AG10803 (cell line): ENCODE results near the gene ING3.

Experiments used
- DNase-seq: peaks from one replicate; pipeline ENCODE4 v3.0.0; 2010; ENCODE audit warnings: low read depth
- H3K4me3 ChIP-seq: 2 replicates; pipeline ENCODE4 v1.5.1; 2011; ENCODE audit warnings: mild to moderate bottlenecking, low read length, control low read depth
- CTCF ChIP-seq: conservative IDR thresholded peaks from 2 replicates; pipeline ENCODE4 v1.5.1; 2011; ENCODE audit warnings: mild to moderate bottlenecking, low read length, control low read depth, inconsistent platforms

ING3 gene

GRCh38 chr7:120992965-120993494 is 42.5 kb downstream of the ING3 start:
- no peak for TF ChIP-seq CTCF
- H3K4me3 ChIP-seq = no peak overlapping the region

GRCh38 chr7:120993553-120994191 is 43.1 kb downstream of the ING3 start:
- H3K4me3 ChIP-seq = no peak overlapping the region
- peak; percentile 70 for DNase-seq
- no peak for TF ChIP-seq CTCF

More at GRCh38 chr7:120992965-120993494, 42.5 kb downstream of the ING3 start:
- DNase-seq = no peak

- no peak for TF ChIP-seq CTCF
- DNase-seq = no peak
Observed at GRCh38 chr7:120994512-120995410, 44.2 kb downstream of the ING3 start.

GRCh38 chr7:120995654-120996053 is 45.1 kb downstream of the ING3 start:
- no peak for TF ChIP-seq CTCF
- no peak for DNase-seq
- no peak overlapping the region for H3K4me3 ChIP-seq

More at GRCh38 chr7:120994512-120995410, 44.2 kb downstream of the ING3 start:
- H3K4me3 ChIP-seq = no peak overlapping the region

GRCh38 chr7:120996333-120996987 is 45.9 kb downstream of the ING3 start:
- no peak overlapping the region for H3K4me3 ChIP-seq
- no peak for TF ChIP-seq CTCF
- peak; percentile 89 for DNase-seq

GRCh38 chr7:120996988-120997345 is 46.4 kb downstream of the ING3 start:
- H3K4me3 ChIP-seq = no peak overlapping the region
- DNase-seq = no peak
- TF ChIP-seq CTCF = no peak
